ENCODE measurements around the gene GRIFIN. TPM values are rescaled to one million over a fixed set of nuclear protein-coding genes. Genes with fewer than 3 reads are reported as not detected.
A peak's percentile ranks its signal among the peaks of the same experiment; 100 is the strongest.

The GRIFIN gene
- total RNA-seq, 2 donors from 2014 or later = not detected

DNA sequence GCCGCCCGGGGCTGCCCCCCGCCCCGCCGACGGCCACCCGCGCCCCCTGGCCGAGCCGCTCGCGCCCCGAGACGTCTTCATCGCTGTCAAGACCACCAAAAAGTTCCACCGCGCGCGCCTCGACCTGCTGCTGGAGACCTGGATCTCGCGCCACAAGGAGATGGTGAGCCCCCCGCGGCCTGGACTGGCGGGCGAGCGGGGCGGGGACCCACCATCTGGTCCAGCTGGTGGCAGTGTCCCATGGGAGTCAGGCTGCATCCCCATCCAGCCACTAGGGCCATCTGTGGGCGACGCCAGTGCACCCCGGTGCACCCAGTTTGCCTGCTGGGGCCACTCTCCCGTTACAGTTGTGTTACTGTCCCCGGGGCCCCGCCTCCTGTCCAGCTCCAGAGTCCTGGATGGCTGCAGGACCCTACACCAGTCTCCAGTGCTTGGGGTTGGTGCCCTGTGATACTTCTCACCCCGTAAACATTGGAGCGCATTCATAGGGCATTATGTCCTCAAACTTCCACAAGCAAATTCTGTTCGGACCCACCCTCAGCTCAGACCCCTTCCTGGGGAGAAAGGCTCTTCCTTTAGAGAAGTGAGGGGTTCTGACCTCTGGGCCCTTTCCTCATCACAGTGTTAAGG is 44.0 kb upstream of the GRIFIN start:
- Histone ChIP-seq H3K9me3 (no peaks in the 10 kb centered on the region), H3K4me1 (replicated peaks) (peaks cover 36% of the 10 kb centered on the region), H3K36me3 (no peaks in the 10 kb centered on the region), H3K27me3 (replicated peaks; ENCODE audit: insufficient read depth) (no peaks in the 10 kb centered on the region), H3K4me3 (peak overlapping the region; percentile 53 to 68), H3K27ac (peak overlapping the region; percentile 75 to 82)
- 1% methylated on average over 34 of the region's 37 CpGs for WGBS
- TF ChIP-seq, protein P1, sequence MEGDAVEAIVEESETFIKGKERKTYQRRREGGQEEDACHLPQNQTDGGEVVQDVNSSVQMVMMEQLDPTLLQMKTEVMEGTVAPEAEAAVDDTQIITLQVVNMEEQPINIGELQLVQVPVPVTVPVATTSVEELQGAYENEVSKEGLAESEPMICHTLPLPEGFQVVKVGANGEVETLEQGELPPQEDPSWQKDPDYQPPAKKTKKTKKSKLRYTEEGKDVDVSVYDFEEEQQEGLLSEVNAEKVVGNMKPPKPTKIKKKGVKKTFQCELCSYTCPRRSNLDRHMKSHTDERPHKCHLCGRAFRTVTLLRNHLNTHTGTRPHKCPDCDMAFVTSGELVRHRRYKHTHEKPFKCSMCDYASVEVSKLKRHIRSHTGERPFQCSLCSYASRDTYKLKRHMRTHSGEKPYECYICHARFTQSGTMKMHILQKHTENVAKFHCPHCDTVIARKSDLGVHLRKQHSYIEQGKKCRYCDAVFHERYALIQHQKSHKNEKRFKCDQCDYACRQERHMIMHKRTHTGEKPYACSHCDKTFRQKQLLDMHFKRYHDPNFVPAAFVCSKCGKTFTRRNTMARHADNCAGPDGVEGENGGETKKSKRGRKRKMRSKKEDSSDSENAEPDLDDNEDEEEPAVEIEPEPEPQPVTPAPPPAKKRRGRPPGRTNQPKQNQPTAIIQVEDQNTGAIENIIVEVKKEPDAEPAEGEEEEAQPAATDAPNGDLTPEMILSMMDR (IDR thresholded peaks at IDR 0.05) = peak in 2 of 4 experiments; percentile 17 to 50
- no peak for TF ChIP-seq POLR2AphosphoS5 (IDR thresholded peaks at IDR 0.05)
- intact Hi-C loops (cut with DNase I) = no loop called here
- no peak for DNase-seq (ENCODE audit: low spot score)

DNA sequence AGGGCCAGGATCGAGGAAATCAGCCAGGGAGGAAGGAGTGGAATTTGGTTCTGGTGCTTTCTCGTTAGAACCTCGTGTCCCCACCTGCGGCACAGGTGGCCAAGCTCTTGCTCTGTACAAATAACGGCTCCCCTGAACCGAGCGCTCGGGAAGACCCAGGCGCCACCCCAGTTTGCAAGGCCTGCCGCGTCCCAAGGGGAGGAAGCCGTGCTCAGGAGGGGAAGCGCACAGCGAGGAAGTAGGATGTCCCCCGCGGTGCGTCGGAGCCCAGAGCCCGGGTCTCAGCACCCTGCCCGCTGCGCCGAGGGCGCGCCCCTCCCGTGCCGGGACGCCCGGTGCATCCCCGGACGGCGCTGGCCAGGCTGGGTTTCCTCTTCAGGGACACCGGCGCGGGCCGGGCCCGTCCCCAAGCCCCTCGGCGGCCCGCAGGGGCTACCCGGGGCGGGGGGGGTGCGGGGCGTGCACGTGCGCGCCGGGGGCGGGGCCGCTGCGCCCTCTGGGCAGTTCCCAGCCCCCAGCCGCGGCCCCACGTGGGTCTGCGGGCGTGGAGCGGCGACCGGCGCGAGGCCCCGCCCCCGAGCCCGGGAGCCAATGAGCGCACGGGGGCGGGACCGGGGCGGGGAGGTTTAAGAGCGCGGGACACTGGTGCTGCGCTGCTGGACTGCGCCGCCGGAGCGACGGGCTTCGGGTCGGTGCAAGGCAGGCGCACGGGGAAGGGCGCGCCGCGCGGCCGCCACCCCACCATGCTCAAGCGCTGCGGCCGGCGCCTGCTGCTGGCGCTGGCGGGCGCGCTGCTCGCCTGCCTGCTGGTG is 43.1 kb upstream of the GRIFIN start, which contains the start of gene LFNG:
Gene LFNG, plus strand, starts transcription at position 656 of the 812 bp plus-strand sequence. Its CDS starts 88 bp downstream, at position 744.
- DNase-seq (ENCODE audit: low spot score) = peak; percentile 88
- intact Hi-C loops (cut with DNase I) = no loop called here
- no peaks in the 10 kb centered on the region for H3K9me3 ChIP-seq
- H3K27ac ChIP-seq = peak within 1 kb of the TSS; percentile 75 to 82
- H3K4me3 ChIP-seq = peak within 1 kb of the TSS; percentile 53 to 68
- H3K4me1 ChIP-seq (replicated peaks) = peaks cover 26% of the 10 kb centered on the region
- TF ChIP-seq POLR2A (IDR thresholded peaks at IDR 0.05) (peak; percentile 98), POLR2AphosphoS5 (IDR thresholded peaks at IDR 0.05) (peak; percentile 88)
- TF ChIP-seq, protein P1 (IDR thresholded peaks at IDR 0.05) = peak in 2 of 4 experiments; percentile 19 to 35
- H3K27me3 ChIP-seq (replicated peaks; ENCODE audit: insufficient read depth) = no peaks in the 10 kb centered on the region
- WGBS = under 1% methylated on average over 43 of the region's 95 CpGs
- H3K36me3 ChIP-seq = no peaks in the 10 kb centered on the region

GRCh38 chr7:2518737-2519118 is 42.5 kb upstream of the GRIFIN start:
- 13% methylated on average over 40 of the region's 41 CpGs for WGBS
- Histone ChIP-seq H3K9me3 (no peaks in the 10 kb centered on the region), H3K27me3 (replicated peaks; ENCODE audit: insufficient read depth) (no peaks in the 10 kb centered on the region), H3K4me3 (peak overlapping the region; percentile 53 to 68), H3K27ac (no peak overlapping the region), H3K4me1 (replicated peaks) (peaks cover 21% of the 10 kb centered on the region), H3K36me3 (no peaks in the 10 kb centered on the region)
- no peak for DNase-seq (ENCODE audit: low spot score)
- intact Hi-C loops (cut with DNase I) = no loop called here
- TF ChIP-seq, protein P1 (IDR thresholded peaks at IDR 0.05) = no peak
- no peak for TF ChIP-seq POLR2AphosphoS5 (IDR thresholded peaks at IDR 0.05)
- no peak for TF ChIP-seq POLR2A (IDR thresholded peaks at IDR 0.05)

GRCh38 chr7:2517678-2518507 is 41.7 kb upstream of the GRIFIN start:
- TF ChIP-seq, protein P1 (IDR thresholded peaks at IDR 0.05) = no peak
- TF ChIP-seq POLR2AphosphoS5 (IDR thresholded peaks at IDR 0.05) = no peak
- no peak for TF ChIP-seq POLR2A (IDR thresholded peaks at IDR 0.05)
- Histone ChIP-seq H3K9me3 (no peaks in the 10 kb centered on the region), H3K4me3 (no peak overlapping the region), H3K4me1 (replicated peaks) (peaks cover 12% of the 10 kb centered on the region), H3K36me3 (no peaks in the 10 kb centered on the region), H3K27ac (no peak overlapping the region), H3K27me3 (replicated peaks; ENCODE audit: insufficient read depth) (no peaks in the 10 kb centered on the region)
- DNase-seq (ENCODE audit: low spot score) = no peak
- intact Hi-C loops (cut with DNase I) = no loop called here
- WGBS = 80% methylated on average over 16 of the region's 18 CpGs
